Activated T-cell treated with anti-CD3 and anti-CD28 coated beads for 48 hours (primary cell): ENCODE measurements around the gene AGBL2.

Source experiments
- DNase-seq: peaks from one replicate; pipeline ENCODE4 v3.0.0-alpha.2; 2020; ENCODE audit warnings: low read depth

The AGBL2 gene

DNA sequence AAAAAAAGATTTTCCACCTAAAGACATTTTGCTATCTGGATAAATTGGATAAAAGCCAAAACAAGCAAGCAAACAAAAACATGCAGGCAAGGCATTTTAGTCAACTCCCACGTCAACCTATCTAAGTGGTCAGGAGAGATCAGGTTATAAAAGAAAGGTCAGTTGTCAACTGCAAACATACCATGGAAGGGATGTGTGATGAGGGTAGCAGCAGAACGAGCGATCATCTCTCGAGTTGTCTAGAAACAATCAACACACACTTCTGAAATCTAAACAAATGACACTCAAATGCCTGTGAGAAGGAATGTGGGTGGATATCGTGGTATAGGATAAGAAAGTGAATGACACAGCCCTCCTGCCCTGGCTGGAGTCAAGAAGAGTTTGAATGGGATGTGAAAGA is 83.7 kb downstream of the AGBL2 start:
- no peak for DNase-seq

DNA sequence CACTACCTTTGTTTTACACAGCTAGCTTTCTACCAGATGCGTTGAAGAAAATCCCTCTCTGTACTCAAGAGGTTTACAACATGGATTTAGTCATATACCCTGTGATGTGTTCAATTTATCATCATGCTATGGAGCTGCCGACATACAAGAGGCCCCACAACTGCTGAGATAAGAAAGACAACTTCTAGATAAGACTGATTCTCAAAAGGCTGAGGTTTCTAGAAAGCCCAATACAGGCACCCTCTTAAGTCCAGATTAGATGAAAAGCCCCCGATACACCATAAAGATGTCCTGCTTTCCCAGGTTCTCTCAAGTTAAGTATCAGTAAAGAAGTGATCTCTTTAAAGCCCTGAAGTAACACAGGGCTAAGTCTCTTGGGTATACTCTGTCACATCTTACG is 87.1 kb downstream of the AGBL2 start:
- DNase-seq = no peak

DNA sequence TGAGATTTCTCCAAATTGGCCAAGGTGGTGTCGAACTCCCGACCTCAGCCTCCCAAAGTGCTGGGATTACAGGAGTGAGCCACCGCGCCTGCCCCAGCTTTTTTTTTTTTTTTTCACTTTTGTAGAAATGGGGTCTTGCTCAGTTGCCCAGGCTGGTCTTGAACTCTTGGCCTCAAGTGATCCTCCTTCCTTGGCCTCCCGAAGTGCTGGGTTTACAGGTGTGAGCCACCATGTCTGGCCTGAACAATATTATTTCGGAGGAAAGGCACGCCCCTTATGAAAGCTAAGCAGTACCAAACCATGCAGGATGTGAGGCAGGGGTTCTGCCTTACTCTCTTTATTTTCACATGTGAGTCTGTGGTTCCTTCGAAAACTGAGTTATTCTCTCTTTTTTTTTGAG is 88.9 kb downstream of the AGBL2 start:
- DNase-seq = no peak

DNA sequence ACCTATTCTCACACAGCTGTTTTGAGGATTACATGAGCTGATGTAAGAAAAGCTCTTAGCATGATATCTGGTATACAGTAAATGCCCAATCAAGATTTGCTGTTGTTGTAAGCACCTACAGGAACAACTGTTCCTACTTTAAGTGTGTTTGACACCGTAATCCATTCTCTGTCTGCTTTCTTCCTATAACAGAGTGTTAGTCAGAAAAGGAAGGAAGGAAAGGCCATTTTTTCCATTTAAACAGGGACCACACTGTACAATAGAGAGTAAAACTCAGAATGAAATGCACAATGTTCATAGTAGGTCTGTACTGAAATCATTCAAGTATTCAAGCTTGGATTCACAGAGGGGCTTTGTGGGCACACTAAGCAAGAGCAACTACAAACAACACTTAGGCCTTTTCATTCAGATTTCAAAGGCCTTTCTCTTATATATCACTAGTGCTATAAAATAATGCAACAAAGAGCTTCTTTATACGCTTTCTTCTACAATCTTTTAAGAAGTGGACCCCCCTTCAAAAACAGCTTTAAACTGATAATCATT is 94.3 kb downstream of the AGBL2 start:
- DNase-seq = no peak

DNA sequence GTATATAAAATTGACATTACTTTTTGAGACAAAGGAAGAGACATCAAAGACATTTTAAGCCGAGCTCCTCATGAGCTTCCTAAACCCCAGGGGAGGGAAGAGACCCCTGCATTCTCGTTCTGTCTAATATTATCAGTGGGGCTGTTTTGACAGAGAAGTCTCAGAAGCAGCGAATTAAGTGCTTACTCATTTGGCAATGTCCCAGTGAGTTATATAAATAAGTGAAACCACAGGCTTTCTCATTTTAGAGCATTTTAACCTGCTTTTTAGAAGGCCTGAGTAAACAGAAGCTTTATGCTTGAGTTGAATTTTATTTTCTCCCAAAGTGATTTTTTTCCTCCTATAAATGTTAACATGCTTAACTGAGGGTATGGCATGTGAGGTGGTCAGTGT is 97.8 kb downstream of the AGBL2 start:
- DNase-seq = no peak

DNA sequence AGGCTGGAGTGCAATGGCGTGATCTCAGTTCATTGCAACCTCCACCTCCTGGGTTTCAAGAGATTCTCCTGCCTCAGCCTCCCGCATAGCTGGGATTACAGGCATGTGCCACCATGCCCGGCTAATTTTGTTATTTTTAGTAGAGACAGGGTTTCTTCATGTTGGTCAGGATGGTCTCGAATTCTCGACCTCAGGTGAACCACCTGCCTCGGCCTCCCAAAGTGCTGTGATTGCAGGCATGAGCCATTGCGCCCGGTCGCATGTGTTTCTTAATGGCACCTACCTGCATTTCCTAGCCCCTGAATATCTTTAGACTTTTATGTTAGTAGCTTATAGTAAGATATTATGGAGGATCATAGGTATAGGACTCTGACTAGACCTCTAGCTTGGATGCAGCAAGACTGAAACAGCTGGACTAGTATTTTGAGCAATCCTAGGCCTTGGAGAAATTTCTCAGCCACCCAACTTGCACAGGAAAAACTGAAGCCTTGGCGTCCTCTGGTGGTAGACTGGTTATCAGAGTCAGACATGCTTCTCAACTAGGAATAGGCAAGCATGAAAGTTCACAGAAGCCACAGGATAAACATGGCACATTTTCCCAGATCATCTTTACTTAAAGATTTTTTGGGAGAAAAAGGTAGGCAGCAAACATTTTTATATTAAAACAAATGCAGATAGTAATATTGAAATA is 98.3 kb downstream of the AGBL2 start:
- DNase-seq = no peak

DNA sequence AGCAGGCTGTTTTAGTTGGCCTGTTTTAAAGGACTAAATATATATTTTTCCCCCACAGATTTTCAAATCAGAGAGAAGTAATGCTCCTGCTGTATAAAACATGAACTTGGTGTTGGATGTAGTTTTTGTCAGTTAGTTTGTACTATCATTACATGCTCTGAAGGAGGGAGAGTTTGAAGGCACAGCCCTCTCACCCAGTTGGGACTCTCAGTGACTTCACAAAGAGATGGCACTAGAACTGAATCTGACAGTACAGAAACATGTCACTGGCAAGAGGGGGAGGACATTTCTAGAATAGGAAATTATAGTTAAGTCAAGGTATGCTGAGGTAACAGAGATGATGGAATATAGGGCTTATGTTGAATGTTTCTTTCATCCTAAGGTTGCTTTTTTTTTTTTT is 99.9 kb downstream of the AGBL2 start:
- no peak for DNase-seq

DNA sequence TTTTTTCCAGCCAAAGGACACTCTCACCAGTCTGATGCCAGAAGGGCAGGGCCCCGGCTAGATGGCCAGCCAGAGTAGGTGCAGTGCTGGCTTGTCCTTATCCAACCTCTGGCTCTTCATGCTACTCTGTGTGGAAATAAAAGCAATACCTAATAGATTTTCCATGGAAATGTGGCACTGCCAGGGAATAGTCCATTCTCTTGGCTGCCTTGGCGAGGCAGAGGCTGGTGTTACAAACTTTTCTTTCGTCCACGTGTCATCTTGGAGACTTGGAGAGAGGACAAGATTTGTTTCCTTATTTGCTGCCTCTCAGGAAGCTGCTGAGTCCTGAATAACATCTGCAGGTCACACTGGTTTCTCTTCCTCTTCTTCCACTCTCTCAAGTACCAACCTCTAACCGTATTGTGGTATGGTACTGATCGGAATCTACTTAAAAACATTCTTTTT is 103.8 kb downstream of the AGBL2 start:
- DNase-seq = no peak

DNA sequence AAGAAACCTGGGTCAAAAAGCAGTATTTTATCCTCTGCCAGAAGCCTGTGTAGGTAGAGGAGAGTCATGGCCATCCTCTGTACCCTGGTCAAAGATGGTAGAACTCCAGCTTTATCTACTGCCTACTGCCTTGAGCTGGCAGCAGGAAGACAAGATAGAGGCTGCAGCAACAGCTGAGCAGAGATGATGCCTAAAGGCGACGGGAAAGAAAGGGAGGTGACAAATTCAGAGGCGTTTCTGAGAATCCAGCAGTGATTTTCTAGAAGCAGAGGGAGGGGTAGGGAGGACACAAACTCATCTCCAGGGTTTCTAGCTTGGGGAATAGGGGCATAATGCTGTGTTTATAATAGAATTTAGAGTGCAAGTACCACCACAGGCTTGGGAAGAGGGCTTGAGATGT is 105.5 kb downstream of the AGBL2 start:
- DNase-seq = no peak
